WTC11 (cell line): ENCODE results near the gene SLC23A2. TPM values are rescaled to one million over a fixed set of nuclear protein-coding genes. Genes with fewer than 3 reads are reported as not detected.

ENCODE experiments used
- ATAC-seq: fragments of 200-7000 bp; cut with Tn5 transposase; 2 replicates; pipeline ENCODE4 v1.10.0; 2021; ENCODE audit warnings: mild to moderate bottlenecking, moderate library complexity
- CTCF ChIA-PET: fragments of 300-600 bp; sonication (Branson Sonifier 250); formaldehyde crosslinking; loops from one replicate; lab custom pipeline; 2021; ENCODE audit warnings: antibody characterized with exemption; lab: Charles Lee
- POLR2A ChIA-PET: fragments of 350-600 bp; sonication (Branson Sonifier 250); formaldehyde crosslinking; loops from one replicate; lab custom pipeline; 2021; ENCODE audit warnings: antibody characterized with exemption; lab: Charles Lee
- DNase-seq: peaks from one replicate; pipeline ENCODE4 v3.0.0; 2021; ENCODE audit warnings: low spot score
- H3K27ac Mint-ChIP-seq: 2 replicates; pipeline ENCODE4 v1.8.0; 2021; ENCODE audit warnings: mixed read lengths
- H3K27me3 Mint-ChIP-seq: 2 replicates; pipeline ENCODE4 v1.8.0; 2021; ENCODE audit warnings: low read depth, mild to moderate bottlenecking, moderate library complexity, mixed read lengths
- H3K36me3 Mint-ChIP-seq: 2 replicates; pipeline ENCODE4 v1.8.0; 2021; ENCODE audit warnings: mixed read lengths
- H3K4me1 Mint-ChIP-seq: 2 replicates; pipeline ENCODE4 v1.8.0; 2022; ENCODE audit warnings: mixed read lengths
- H3K4me3 Mint-ChIP-seq: 2 replicates; pipeline ENCODE4 v1.8.0; 2021; ENCODE audit warnings: mild to moderate bottlenecking, moderate library complexity, mixed read lengths
- H3K9me3 Mint-ChIP-seq: 2 replicates; pipeline ENCODE4 v1.8.0; 2021; ENCODE audit warnings: mixed read lengths
- AR ChIP-seq: fragments of 250-450 bp; sonication (Bioruptor Pico); IDR thresholded peaks from 2 replicates; pipeline ENCODE4 v1.9.0; 2021; ENCODE audit warnings: mild to moderate bottlenecking
- ARID4B ChIP-seq: sonication (generic); formaldehyde crosslinking; IDR thresholded peaks from 2 replicates; pipeline ENCODE4 v1.8.0; 2023; ENCODE audit warnings: missing genetic modification reagents, mild to moderate bottlenecking, borderline replicate concordance
- ATF1 ChIP-seq: sonication (generic); formaldehyde crosslinking; IDR thresholded peaks from 2 replicates; pipeline ENCODE4 v1.8.1; 2023; ENCODE audit warnings: mild to moderate bottlenecking, moderate library complexity, missing genetic modification reagents
- CBFB ChIP-seq: sonication (generic); formaldehyde crosslinking; IDR thresholded peaks from 2 replicates; pipeline ENCODE4 v1.8.1; 2022; ENCODE audit warnings: mild to moderate bottlenecking, low read depth, missing genetic modification reagents
- JUN ChIP-seq: sonication (generic); formaldehyde crosslinking; IDR thresholded peaks from 2 replicates; pipeline ENCODE4 v1.8.0; 2023; ENCODE audit warnings: mild to moderate bottlenecking, missing genetic modification reagents
- USF1 ChIP-seq: sonication (generic); formaldehyde crosslinking; IDR thresholded peaks from 2 replicates; pipeline ENCODE4 v1.8.0; 2022; ENCODE audit warnings: mild to moderate bottlenecking, missing genetic modification reagents
- ZBTB21 ChIP-seq: sonication (generic); formaldehyde crosslinking; IDR thresholded peaks from 2 replicates; pipeline ENCODE4 v1.8.1; 2023; ENCODE audit warnings: mild to moderate bottlenecking, missing genetic modification reagents, borderline replicate concordance
- ZNF281 ChIP-seq: sonication (generic); formaldehyde crosslinking; IDR thresholded peaks from 2 replicates; pipeline ENCODE4 v1.8.0; 2023; ENCODE audit warnings: mild to moderate bottlenecking, missing genetic modification reagents
- ZNF317 ChIP-seq: sonication (generic); formaldehyde crosslinking; IDR thresholded peaks from 2 replicates; pipeline ENCODE4 v1.8.1; 2023; ENCODE audit warnings: low read depth, mild to moderate bottlenecking, moderate library complexity, missing genetic modification reagents, borderline replicate concordance
- ZNF425 ChIP-seq: fragments of 250-450 bp; sonication (Bioruptor Pico); conservative IDR thresholded peaks from 2 replicates; pipeline ENCODE4 v1.9.0; 2021; ENCODE audit warnings: mild to moderate bottlenecking
- total RNA-seq: library from RNA; stranded (reverse); gene quantifications from 3 replicates; pipeline ENCODE4 v1.2.3, GENCODE V29; 2021
- TF ChIP-seq, protein P1 (sequence below): sonication (generic); formaldehyde crosslinking; IDR thresholded peaks from 2 replicates; pipeline ENCODE4 v1.8.1; 2022; ENCODE audit warnings: low read depth, mild to moderate bottlenecking, moderate library complexity, missing genetic modification reagents, borderline replicate concordance
- TF ChIP-seq, protein P2 (sequence below): sonication (generic); formaldehyde crosslinking; IDR thresholded peaks from 2 replicates; pipeline ENCODE4 v1.8.1; 2022; ENCODE audit warnings: mild to moderate bottlenecking, missing genetic modification reagents, moderate library complexity, borderline replicate concordance

SLC23A2 gene
- total RNA-seq, 1 experiment from 2014 or later, result 14.5 TPM

DNA sequence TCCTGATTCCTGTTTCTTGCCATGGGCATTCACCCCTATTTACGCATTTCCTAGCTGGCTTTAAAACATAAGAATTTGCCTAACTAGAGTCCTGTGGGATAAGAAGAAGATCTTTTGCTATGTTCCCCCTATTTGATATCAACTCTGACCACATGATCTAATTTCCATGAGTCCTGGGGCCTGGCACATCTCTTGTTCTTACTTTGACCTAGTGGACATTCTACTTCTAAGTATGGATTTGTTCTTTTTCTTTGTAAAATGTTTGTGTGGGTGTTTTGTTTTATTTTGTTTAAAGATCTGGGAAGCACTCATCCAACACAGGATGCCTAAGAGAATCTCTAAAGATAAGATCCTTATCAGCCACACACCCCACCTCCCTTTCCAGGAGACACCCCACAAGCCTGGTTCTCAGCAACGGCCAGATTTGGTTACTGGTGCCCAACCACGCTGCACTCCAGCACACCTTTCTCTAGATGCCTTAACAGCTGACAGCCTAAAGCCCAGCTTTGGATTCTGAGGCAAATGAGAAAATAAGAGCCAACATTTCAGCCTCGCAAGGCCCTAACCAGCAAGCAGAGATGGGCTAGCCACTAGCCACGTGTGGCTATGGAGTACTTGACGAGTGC, 74.7 kb downstream of the SLC23A2 start:
- Mint-ChIP-seq H3K27me3 (no peaks in the 10 kb centered on the region), H3K9me3 (no peaks in the 10 kb centered on the region), H3K4me1 (peaks cover 23% of the 10 kb centered on the region), H3K4me3 (no peak overlapping the region), H3K27ac (no peak overlapping the region), H3K36me3 (peaks cover 2% of the 10 kb centered on the region; the same call in 1 of the 2 replicates)
- ChIA-PET CTCF (no interaction called here), POLR2A (no interaction called here)
- no peak for TF ChIP-seq ZNF317 (CRISPR knock-in tag)
- no peak for TF ChIP-seq CBFB
- TF ChIP-seq AR (CRISPR knock-in tag), result no peak
- TF ChIP-seq ZBTB21, result no peak
- TF ChIP-seq USF1, result no peak
- TF ChIP-seq ATF1 (CRISPR knock-in tag), result no peak
- TF ChIP-seq ARID4B (CRISPR knock-in tag), result no peak
- no peak for TF ChIP-seq ZNF281 (CRISPR knock-in tag)
- TF ChIP-seq, protein P1, sequence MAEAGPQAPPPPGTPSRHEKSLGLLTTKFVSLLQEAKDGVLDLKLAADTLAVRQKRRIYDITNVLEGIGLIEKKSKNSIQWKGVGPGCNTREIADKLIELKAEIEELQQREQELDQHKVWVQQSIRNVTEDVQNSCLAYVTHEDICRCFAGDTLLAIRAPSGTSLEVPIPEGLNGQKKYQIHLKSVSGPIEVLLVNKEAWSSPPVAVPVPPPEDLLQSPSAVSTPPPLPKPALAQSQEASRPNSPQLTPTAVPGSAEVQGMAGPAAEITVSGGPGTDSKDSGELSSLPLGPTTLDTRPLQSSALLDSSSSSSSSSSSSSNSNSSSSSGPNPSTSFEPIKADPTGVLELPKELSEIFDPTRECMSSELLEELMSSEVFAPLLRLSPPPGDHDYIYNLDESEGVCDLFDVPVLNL, result no peak
- no peak for TF ChIP-seq ZNF425 (CRISPR knock-in tag)
- TF ChIP-seq JUN (CRISPR knock-in tag), result no peak
- TF ChIP-seq, protein P2, sequence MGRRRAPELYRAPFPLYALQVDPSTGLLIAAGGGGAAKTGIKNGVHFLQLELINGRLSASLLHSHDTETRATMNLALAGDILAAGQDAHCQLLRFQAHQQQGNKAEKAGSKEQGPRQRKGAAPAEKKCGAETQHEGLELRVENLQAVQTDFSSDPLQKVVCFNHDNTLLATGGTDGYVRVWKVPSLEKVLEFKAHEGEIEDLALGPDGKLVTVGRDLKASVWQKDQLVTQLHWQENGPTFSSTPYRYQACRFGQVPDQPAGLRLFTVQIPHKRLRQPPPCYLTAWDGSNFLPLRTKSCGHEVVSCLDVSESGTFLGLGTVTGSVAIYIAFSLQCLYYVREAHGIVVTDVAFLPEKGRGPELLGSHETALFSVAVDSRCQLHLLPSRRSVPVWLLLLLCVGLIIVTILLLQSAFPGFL, result no peak
- no peak for DNase-seq
- ATAC-seq, result no peak
